AG04450 (cell line): ENCODE data around the gene KRTAP5-10. TPM values are rescaled to one million over a fixed set of nuclear protein-coding genes. Genes with fewer than 3 reads are reported as not detected.

Experiments used
- CTCF ChIA-PET: fragments of 300-600, 350-600 bp; formaldehyde crosslinking; extraction: SDS; loops from one replicate; lab custom pipeline; 2022; ENCODE audit warnings: antibody characterized with exemption, inconsistent platforms; lab: Charles Lee
- POLR2A ChIA-PET: fragments of 350-600 bp; formaldehyde crosslinking; extraction: SDS; loops from one replicate; lab custom pipeline; 2021; ENCODE audit warnings: antibody characterized with exemption, inconsistent platforms; lab: Yijun Ruan, JAX
- DNase-seq: peaks from one replicate; pipeline ENCODE4 v3.0.0-alpha.2; 2011; ENCODE audit warnings: low read depth, low spot score
- H3K27ac ChIP-seq: one replicate; pipeline ENCODE4 v1.5.1; 2012; ENCODE audit warnings: low read depth, low read length, control low read depth
- H3K27me3 ChIP-seq: one replicate; pipeline ENCODE4 v1.6.0; 2012; ENCODE audit warnings: low read length; ENCODE audit not compliant: control insufficient read depth, insufficient read depth
- H3K4me3 ChIP-seq: 2 replicates; pipeline ENCODE4 v1.5.1; 2011; ENCODE audit warnings: mild to moderate bottlenecking, low read depth, low read length, control low read depth
- H3K9me3 ChIP-seq: 2 replicates; pipeline ENCODE4 v1.5.1; 2012; ENCODE audit warnings: low read length; ENCODE audit not compliant: control insufficient read depth, insufficient read depth
- CTCF ChIP-seq: IDR thresholded peaks from 2 replicates; pipeline ENCODE4 v1.5.1; 2011; ENCODE audit warnings: low read depth, low read length, control low read depth, inconsistent platforms
- polyA minus RNA-seq: library from RNA; depleted of rRNA, polyadenylated mRNA; stranded (reverse); fragments of >200 nt; gene quantifications from 2 replicates; pipeline ENCODE4 v1.2.3, GENCODE V29; 2011; rRNA and poly(A)+ RNA removed
- polyA plus RNA-seq: library from polyadenylated mRNA; depleted of rRNA; stranded (reverse); fragments of >200 nt; gene quantifications from 2 replicates; pipeline ENCODE4 v1.2.3, GENCODE V29; 2011; rRNA removed

KRTAP5-10 gene
- polyA plus RNA-seq (not detected in 2 replicates), polyA minus RNA-seq (not detected in 2 replicates)

- TF ChIP-seq CTCF, result no peak
- no peaks in the 10 kb centered on the region for H3K9me3 ChIP-seq
- H3K4me3 ChIP-seq, result no peak within 1 kb of the TSS
- CTCF ChIA-PET, result no interaction called here
- H3K27me3 ChIP-seq, result peaks cover 2% of the 10 kb centered on the region
- POLR2A ChIA-PET, result no interaction called here
- no peak within 1 kb of the TSS for H3K27ac ChIP-seq
- DNase-seq, result no peak
Observed at GRCh38 chr11:71565263-71565662, at the start of gene KRTAP5-10. KRTAP5-10 (plus strand) TSS chr11:71565563; CDS start chr11:71565588, 25 bp downstream.

GRCh38 chr11:71518506-71519471, 46.6 kb upstream of the KRTAP5-10 start:
- Histone ChIP-seq H3K4me3 (no peak overlapping the region), H3K9me3 (peaks cover 10% of the 10 kb centered on the region; the same call in 1 of the 2 replicates), H3K27ac (no peak overlapping the region), H3K27me3 (no peaks in the 10 kb centered on the region)
- no peak for DNase-seq
- no peak for TF ChIP-seq CTCF
- ChIA-PET CTCF (no interaction called here), POLR2A (no interaction called here)

DNA sequence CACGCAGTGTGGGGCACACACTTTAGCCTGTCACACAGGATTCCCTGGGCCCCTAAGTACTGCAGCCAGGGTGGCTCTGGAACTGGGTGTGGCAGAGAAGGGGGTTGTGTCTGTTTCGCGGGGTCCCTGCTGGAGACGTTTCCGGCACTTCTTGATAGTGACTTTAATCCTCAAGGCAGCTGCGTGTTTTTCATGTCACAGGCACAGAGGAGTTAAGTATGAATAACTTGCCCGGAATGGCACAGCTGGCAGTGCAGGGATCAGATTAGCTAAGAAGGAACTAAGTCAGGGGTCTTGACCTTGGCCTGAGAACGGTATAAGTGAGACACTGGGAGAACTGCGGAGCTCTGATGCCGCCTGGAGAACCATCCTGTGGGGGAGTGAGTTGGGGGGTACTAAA, 45.8 kb upstream of the KRTAP5-10 start:
- H3K27me3 ChIP-seq, result no peaks in the 10 kb centered on the region
- no peak overlapping the region for H3K4me3 ChIP-seq
- no peak overlapping the region for H3K27ac ChIP-seq
- POLR2A ChIA-PET, result no interaction called here
- H3K9me3 ChIP-seq, result peaks cover 10% of the 10 kb centered on the region; the same call in 1 of the 2 replicates
- no peak for DNase-seq
- CTCF ChIA-PET, result no interaction called here
- no peak for TF ChIP-seq CTCF

GRCh38 chr11:71525188-71525937, 40.0 kb upstream of the KRTAP5-10 start:
- DNase-seq, result no peak
- no peaks in the 10 kb centered on the region for H3K9me3 ChIP-seq
- no peak overlapping the region for H3K27ac ChIP-seq
- CTCF ChIA-PET, result no interaction called here
- no peak overlapping the region for H3K4me3 ChIP-seq
- POLR2A ChIA-PET, result no interaction called here
- no peak for TF ChIP-seq CTCF
- H3K27me3 ChIP-seq, result no peaks in the 10 kb centered on the region
